NCI-H187 (cell line): Measurements from ENCODE around the gene UBQLN2.
"Not testable (repeated sequence)": the region's sequence is repeated elsewhere in the genome, so short reads cannot be mapped to it uniquely, and the experiment has no call there.

Experiments used
- DNase-seq, 2 experiments: peaks; one replicate each; lab custom pipeline; 2025; lab: John Stamatoyannopoulos, UW

Gene UBQLN2

GRCh38 chrX:56563231-56564161 lies at the start of gene UBQLN2:
Gene UBQLN2, plus strand, starts transcription at chrX:56563627. Its CDS starts 247 bp downstream, at chrX:56563874.
- DNase-seq: peak; percentile 44 to 47

- no peak for DNase-seq
Observed at GRCh38 chrX:56519642-56520041, 43.8 kb upstream of the UBQLN2 start.

GRCh38 chrX:56529482-56530007 lies 33.9 kb upstream of the UBQLN2 start:
- DNase-seq: not testable (repeated sequence)

GRCh38 chrX:56530011-56530410 lies 33.4 kb upstream of the UBQLN2 start:
- DNase-seq: no peak

- DNase-seq: no peak
Observed at GRCh38 chrX:56550667-56551066, 12.8 kb upstream of the UBQLN2 start.

- no peak for DNase-seq
Observed at GRCh38 chrX:56554870-56555269, 8.6 kb upstream of the UBQLN2 start.

- DNase-seq: no peak
Observed at GRCh38 chrX:56557376-56557929, 6.0 kb upstream of the UBQLN2 start.

GRCh38 chrX:56564164-56564885 lies 898 bp downstream of the UBQLN2 start:
- DNase-seq: peak in 1 of 2 experiments; percentile 4

- DNase-seq: no peak
Observed at GRCh38 chrX:56564921-56565840, 1.8 kb downstream of the UBQLN2 start.

GRCh38 chrX:56569378-56570057 lies 6.1 kb downstream of the UBQLN2 start:
- DNase-seq: no peak

GRCh38 chrX:56572975-56573374 lies 9.5 kb downstream of the UBQLN2 start:
- no peak for DNase-seq

GRCh38 chrX:56574861-56575260 lies 11.4 kb downstream of the UBQLN2 start:
- DNase-seq: no peak

- no peak for DNase-seq
Observed at GRCh38 chrX:56576721-56577120, 13.3 kb downstream of the UBQLN2 start.

GRCh38 chrX:56588397-56589188 lies 25.2 kb downstream of the UBQLN2 start:
- DNase-seq: no peak

GRCh38 chrX:56591830-56592229 lies 28.4 kb downstream of the UBQLN2 start:
- DNase-seq: not testable (repeated sequence)

- no peak for DNase-seq
Observed at GRCh38 chrX:56600141-56600540, 36.7 kb downstream of the UBQLN2 start.

GRCh38 chrX:56600987-56601386 lies 37.6 kb downstream of the UBQLN2 start:
- no peak for DNase-seq

- DNase-seq: no peak
Observed at GRCh38 chrX:56615282-56615681, 51.9 kb downstream of the UBQLN2 start.
